Trophoblast cell (in vitro differentiated cells and primary cell): ENCODE measurements around the gene GNGT2.

Experiments used
- DNase-seq, 2 donors: peaks; one replicate each; pipeline ENCODE4 v3.0.0-alpha.2; 2016
- H2AFZ ChIP-seq: 2 replicates; pipeline ENCODE4 v1.6.1; 2013; ENCODE audit warnings: low read length, moderate library complexity, mild to moderate bottlenecking; ENCODE audit not compliant: insufficient read depth, poor library complexity
- H2AK5ac ChIP-seq: 2 replicates; pipeline ENCODE4 v1.6.1; 2013; ENCODE audit warnings: mild to moderate bottlenecking, low read length
- H2BK120ac ChIP-seq: 2 replicates; pipeline ENCODE4 v1.6.1; 2013; ENCODE audit warnings: low read length, mild to moderate bottlenecking, moderate library complexity; ENCODE audit not compliant: insufficient read depth, poor library complexity
- H2BK12ac ChIP-seq: 2 replicates; pipeline ENCODE4 v1.6.1; 2013; ENCODE audit warnings: mild to moderate bottlenecking, low read length, moderate library complexity
- H2BK5ac ChIP-seq: 2 replicates; pipeline ENCODE4 v1.6.1; 2013; ENCODE audit warnings: low read length, low read depth, moderate library complexity, mild to moderate bottlenecking; ENCODE audit not compliant: poor library complexity
- H3K14ac ChIP-seq: 2 replicates; pipeline ENCODE4 v1.6.1; 2013; ENCODE audit warnings: mild to moderate bottlenecking, low read length
- H3K18ac ChIP-seq: 2 replicates; pipeline ENCODE4 v1.6.1; 2013; ENCODE audit warnings: mild to moderate bottlenecking, low read length
- H3K23ac ChIP-seq: 2 replicates; pipeline ENCODE4 v1.6.1; 2013; ENCODE audit warnings: low read length
- H3K27ac ChIP-seq: 2 replicates; pipeline ENCODE4 v1.5.1; 2013; ENCODE audit warnings: low read depth, mild to moderate bottlenecking, inconsistent platforms, low read length, moderate library complexity
- H3K27me3 ChIP-seq: 2 replicates; pipeline ENCODE4 v1.6.1; 2013; ENCODE audit warnings: inconsistent platforms, mild to moderate bottlenecking, low read length, moderate library complexity; ENCODE audit not compliant: insufficient read depth
- H3K36me3 ChIP-seq, 2 experiments: 1 replicate in 1 of 2; 2 replicates in 1 of 2; pipeline ENCODE4 v1.6.1; 2013; ENCODE audit warnings: low read length in 2 of 2, mild to moderate bottlenecking in 2 of 2, moderate library complexity in 1 of 2; ENCODE audit not compliant: insufficient read depth in 2 of 2, control insufficient read depth in 1 of 2
- H3K4ac ChIP-seq: 2 replicates; pipeline ENCODE4 v1.6.1; 2013; ENCODE audit warnings: low read depth, mild to moderate bottlenecking, low read length, moderate library complexity
- H3K4me1 ChIP-seq, 2 experiments: 1 replicate in 1 of 2; 2 replicates in 1 of 2; pipeline ENCODE4 v1.6.1; 2013; ENCODE audit warnings: low read length in 2 of 2, mild to moderate bottlenecking in 2 of 2, moderate library complexity in 1 of 2; ENCODE audit not compliant: insufficient read depth in 2 of 2, control insufficient read depth in 1 of 2
- H3K4me2 ChIP-seq: 2 replicates; pipeline ENCODE4 v1.6.1; 2013; ENCODE audit warnings: inconsistent platforms, mild to moderate bottlenecking, low read length, moderate library complexity
- H3K4me3 ChIP-seq: 2 replicates; pipeline ENCODE4 v1.5.1; 2013; ENCODE audit warnings: mild to moderate bottlenecking, low read depth, low read length, inconsistent platforms
- H3K79me1 ChIP-seq: one replicate; pipeline ENCODE4 v1.6.1; 2013; ENCODE audit warnings: low read length
- H3K79me2 ChIP-seq: 2 replicates; pipeline ENCODE4 v1.6.1; 2013; ENCODE audit warnings: low read length, mild to moderate bottlenecking; ENCODE audit not compliant: control insufficient read depth, insufficient read depth, poor library complexity
- H3K9ac ChIP-seq: 2 replicates; pipeline ENCODE4 v1.6.1; 2013; ENCODE audit warnings: mild to moderate bottlenecking, low read length
- H3K9me3 ChIP-seq: 2 replicates; pipeline ENCODE4 v1.6.1; 2013; ENCODE audit warnings: low read depth, mild to moderate bottlenecking, control low read depth, inconsistent platforms, low read length; ENCODE audit not compliant: insufficient read depth
- H4K12ac ChIP-seq: 2 replicates; pipeline ENCODE4 v1.6.1; 2013; ENCODE audit warnings: low read depth, mild to moderate bottlenecking, low read length, moderate library complexity
- H4K8ac ChIP-seq: 2 replicates; pipeline ENCODE4 v1.6.1; 2013; ENCODE audit warnings: low read depth, mild to moderate bottlenecking, low read length, moderate library complexity
- H4K91ac ChIP-seq: one replicate; pipeline ENCODE4 v1.6.1; 2013; ENCODE audit warnings: low read depth, mild to moderate bottlenecking, low read length, moderate library complexity
- WGBS: extraction: QIAGEN DNeasy Blood & Tissue Kit; methylation state at CpG from one replicate; pipeline ENCODE4 v1.1.7; 2013; ENCODE audit warnings: missing lambda C conversion rate; ENCODE audit not compliant: insufficient read length, insufficient coverage; ENCODE audit errors: extremely low coverage; 5-methylcytosine and 5-hydroxymethylcytosine counted together

Gene GNGT2

GRCh38 chr17:49195751-49196150 is 14.6 kb downstream of the GNGT2 start:
- no peak overlapping the region for H2BK12ac ChIP-seq
- no peak overlapping the region for H3K4ac ChIP-seq
- no peak overlapping the region for H3K14ac ChIP-seq
- H4K91ac ChIP-seq, result no peak overlapping the region
- H3K4me1 ChIP-seq, result peaks cover 2 to 3% of the 10 kb centered on the region in 2 experiments
- no peak overlapping the region for H2BK5ac ChIP-seq
- no peak overlapping the region for H3K27ac ChIP-seq
- H2BK120ac ChIP-seq, result no peak overlapping the region
- no peak overlapping the region for H3K23ac ChIP-seq
- H3K4me2 ChIP-seq, result no peak overlapping the region
- WGBS, result no CpG with 5 or more reads among the region's 4 CpGs
- no peak overlapping the region for H4K12ac ChIP-seq
- no peak overlapping the region for H2AK5ac ChIP-seq
- no peak overlapping the region for H3K9ac ChIP-seq
- H3K79me2 ChIP-seq, result peaks cover 2% of the 10 kb centered on the region
- H3K4me3 ChIP-seq, result no peak overlapping the region
- H3K9me3 ChIP-seq, result no peaks in the 10 kb centered on the region
- no peak overlapping the region for H2AFZ ChIP-seq
- H3K27me3 ChIP-seq, result no peaks in the 10 kb centered on the region
- H3K79me1 ChIP-seq, result peaks cover 4% of the 10 kb centered on the region
- no peak overlapping the region for H3K18ac ChIP-seq
- H4K8ac ChIP-seq, result no peak overlapping the region
- H3K36me3 ChIP-seq, result no peaks in the 10 kb centered on the region
- DNase-seq, result no peak

GRCh38 chr17:49194297-49194607 is 16.1 kb downstream of the GNGT2 start:
- no peak overlapping the region for H2BK12ac ChIP-seq
- no peak overlapping the region for H4K8ac ChIP-seq
- no peak overlapping the region for H3K14ac ChIP-seq
- H4K12ac ChIP-seq, result no peak overlapping the region
- no peak overlapping the region for H3K4me2 ChIP-seq
- H2BK120ac ChIP-seq, result no peak overlapping the region
- no peaks in the 10 kb centered on the region for H3K36me3 ChIP-seq
- no peak overlapping the region for H3K4me3 ChIP-seq
- peaks cover 2% of the 10 kb centered on the region for H3K79me2 ChIP-seq
- no peak for DNase-seq
- no peak overlapping the region for H2AK5ac ChIP-seq
- H3K4ac ChIP-seq, result no peak overlapping the region
- no peak overlapping the region for H4K91ac ChIP-seq
- peaks cover 2 to 3% of the 10 kb centered on the region in 2 experiments for H3K4me1 ChIP-seq
- H3K23ac ChIP-seq, result no peak overlapping the region
- H3K79me1 ChIP-seq, result peaks cover 4% of the 10 kb centered on the region
- no peaks in the 10 kb centered on the region for H3K9me3 ChIP-seq
- H3K27ac ChIP-seq, result no peak overlapping the region
- no peak overlapping the region for H3K18ac ChIP-seq
- no peak overlapping the region for H3K9ac ChIP-seq
- H3K27me3 ChIP-seq, result no peaks in the 10 kb centered on the region
- H2AFZ ChIP-seq, result no peak overlapping the region
- H2BK5ac ChIP-seq, result no peak overlapping the region
- WGBS, result no CpG with 5 or more reads among the region's 3 CpGs

GRCh38 chr17:49193513-49194296 is 16.7 kb downstream of the GNGT2 start:
- peak overlapping the region; percentile 65 for H3K14ac ChIP-seq
- no peaks in the 10 kb centered on the region for H3K27me3 ChIP-seq
- H2AFZ ChIP-seq, result peak overlapping the region; percentile 99
- H3K18ac ChIP-seq, result no peak overlapping the region
- no peaks in the 10 kb centered on the region for H3K36me3 ChIP-seq
- H3K79me2 ChIP-seq, result peaks cover 2% of the 10 kb centered on the region
- no peak overlapping the region for H3K9ac ChIP-seq
- peak overlapping the region; percentile 3 for H3K4me3 ChIP-seq
- H3K4me1 ChIP-seq, result peaks cover 2 to 3% of the 10 kb centered on the region in 2 experiments
- no CpG with 5 or more reads among the region's 21 CpGs for WGBS
- no peak overlapping the region for H2BK12ac ChIP-seq
- peak; percentile 16 to 51 for DNase-seq
- peak overlapping the region; percentile 48 for H3K4me2 ChIP-seq
- no peak overlapping the region for H3K27ac ChIP-seq
- H2BK120ac ChIP-seq, result no peak overlapping the region
- no peak overlapping the region for H4K91ac ChIP-seq
- H3K4ac ChIP-seq, result no peak overlapping the region
- H2AK5ac ChIP-seq, result no peak overlapping the region
- peaks cover 4% of the 10 kb centered on the region for H3K79me1 ChIP-seq
- H3K23ac ChIP-seq, result no peak overlapping the region
- no peak overlapping the region for H2BK5ac ChIP-seq
- peak overlapping the region; percentile 62 for H4K8ac ChIP-seq
- H3K9me3 ChIP-seq, result no peaks in the 10 kb centered on the region
- peak overlapping the region; percentile 43 for H4K12ac ChIP-seq

- H3K79me1 ChIP-seq, result peaks cover 4% of the 10 kb centered on the region
Measured at GRCh38 chr17:49191917-49192741, 18.2 kb downstream of the GNGT2 start.

More at GRCh38 chr17:49191917-49192741, 18.2 kb downstream of the GNGT2 start:
- no peak overlapping the region for H2AK5ac ChIP-seq
- peak overlapping the region; percentile 72 for H2BK120ac ChIP-seq
- no peaks in the 10 kb centered on the region for H3K27me3 ChIP-seq
- H4K8ac ChIP-seq, result peak overlapping the region; percentile 76
- H3K4ac ChIP-seq, result no peak overlapping the region
- H3K79me2 ChIP-seq, result peaks cover 2% of the 10 kb centered on the region
- no peak overlapping the region for H3K23ac ChIP-seq
- peak overlapping the region; percentile 67 for H2BK12ac ChIP-seq
- no peaks in the 10 kb centered on the region for H3K9me3 ChIP-seq
- peak overlapping the region; percentile 86 for H3K9ac ChIP-seq
- no CpG with 5 or more reads among the region's 53 CpGs for WGBS
- peak overlapping the region; percentile 66 for H4K91ac ChIP-seq
- peak overlapping the region; percentile 90 for H3K4me3 ChIP-seq
- H3K36me3 ChIP-seq, result no peaks in the 10 kb centered on the region
- DNase-seq, result peak; percentile 96 to 97
- H3K4me2 ChIP-seq, result peak overlapping the region; percentile 72
- peak overlapping the region; percentile 91 for H2AFZ ChIP-seq
- H3K14ac ChIP-seq, result peak overlapping the region; percentile 71
- H2BK5ac ChIP-seq, result peak overlapping the region; percentile 73
- H4K12ac ChIP-seq, result peak overlapping the region; percentile 84
- no peak overlapping the region for H3K18ac ChIP-seq
- H3K4me1 ChIP-seq, result peaks cover 2 to 3% of the 10 kb centered on the region in 2 experiments
- H3K27ac ChIP-seq, result peak overlapping the region; percentile 57
